Heart left ventricle (tissue), 16 donors: Measurements from ENCODE around the gene SHOX. TPM values are rescaled to one million over a fixed set of nuclear protein-coding genes. Genes with fewer than 3 reads are reported as not detected.

Experiments used
- ATAC-seq, 4 donors: fragments of 200-7000 bp; cut with Tn5 transposase; one replicate each; pipeline ENCODE4 v1.9.1; 2020 to 2022; ENCODE audit warnings: moderate library complexity in 4 of 4, mild to moderate bottlenecking in 3 of 4, moderate number of reproducible peaks in 1 of 4
- DNase-seq, 5 donors: peaks; one replicate each; pipeline ENCODE4 v3.0.0-alpha.2; 2020
- H3K27ac ChIP-seq, 12 donors: fragments of 200-600 bp; sonication (generic) in 4 of 12; one replicate each; pipeline versions ENCODE4 v1.5.0 to v1.8.0; 2016 to 2022; ENCODE audit warnings: mild to moderate bottlenecking in 2 of 12
- H3K27me3 ChIP-seq, 9 donors: fragments of 200-600 bp; sonication (generic) in 2 of 9; one replicate each; pipeline versions ENCODE4 v1.5.1 to v1.8.0; 2016 to 2022; ENCODE audit warnings: mild to moderate bottlenecking in 3 of 9
- H3K36me3 ChIP-seq, 9 donors: fragments of 200-600 bp; sonication (generic) in 2 of 9; one replicate each; pipeline versions ENCODE4 v1.5.0 to v1.8.0; 2018 to 2022; ENCODE audit warnings: mild to moderate bottlenecking in 2 of 9
- H3K4me1 ChIP-seq, 12 donors: fragments of 200-600 bp; sonication (generic) in 4 of 12; one replicate each; pipeline versions ENCODE4 v1.5.0 to v1.8.0; 2016 to 2022; ENCODE audit warnings: mild to moderate bottlenecking in 3 of 12
- H3K4me3 ChIP-seq, 12 donors: fragments of 200-600 bp; sonication (generic) in 4 of 12; one replicate each; pipeline versions ENCODE4 v1.5.0 to v1.8.0; 2017 to 2022; ENCODE audit warnings: mild to moderate bottlenecking in 9 of 12, moderate library complexity in 4 of 12
- H3K9me3 ChIP-seq, 12 donors: fragments of 200-600 bp; sonication (generic) in 4 of 12; one replicate each; pipeline versions ENCODE4 v1.5.0 to v1.8.0; 2016 to 2022; ENCODE audit warnings: mild to moderate bottlenecking in 1 of 12
- POLR2A ChIP-seq, 2 donors: fragments of 450-650 bp; IDR thresholded peaks; one replicate each; pipeline ENCODE4 v1.6.1; 2017; ENCODE audit warnings: antibody characterized with exemption in 2 of 2, mild to moderate bottlenecking in 2 of 2, moderate library complexity in 2 of 2
- WGBS, 4 donors: extraction: QIAGEN DNeasy Blood & Tissue Kit in 2 of 4; methylation state at CpG; one replicate each; pipeline versions ENCODE4 v1.1.5 to v1.1.7; 2013 to 2018; 5-methylcytosine and 5-hydroxymethylcytosine counted together
- intact Hi-C, 10 donors: fragments of 100-400 bp; cut with DNase I; formaldehyde crosslinking; loops; one replicate each; pipeline versions ENCODE4 v1.11.1 to v1.14.2; 2022
- polyA plus RNA-seq, 2 donors: library from polyadenylated mRNA; stranded (reverse); fragments of 200-250 nt; gene quantifications; one replicate each; pipeline ENCODE4 v1.2.3, GENCODE V29; 2013
- total RNA-seq, 9 donors: library from RNA; depleted of rRNA in 2 of 9; stranded (reverse); fragments of >200 nt in 2 of 9; fragmentation: NEBNext Ultra II Directional in 3 of 9; extraction: Animal tissue kit (Norgen Biotek cat#: 25700) in 3 of 9; gene quantifications; one replicate each; pipeline versions ENCODE4 v1.1.0 to v1.2.4, GENCODE V29; 2016 to 2023
- TF ChIP-seq, protein P1 (sequence below), 12 donors: fragments of 200-600 bp; sonication (generic) in 4 of 12; IDR thresholded peaks; one replicate each; pipeline versions ENCODE4 v1.5.0 to v1.8.0; 2018 to 2022; ENCODE audit warnings: antibody characterized with exemption in 12 of 12, mild to moderate bottlenecking in 5 of 12
- donor health status: ischemic (EF 13 %, LVEDD 7.1; RV severe dilation, severe dysfunction).
- donor health status: healthy with polysubstance abuse.
- donor health status: DM: no; HTN: yes; CAD: no.
- donor health status: DM: no; HTN: no; CAD: no.
- donor health status: ischemic (EF 25% LVEDD 6.9; RV normal size, moderate dysfunction).
- donor health status: ischemic (EF 25% LVEDD 5.7; RV mildly dilated, moderate dysfunction).
- donor health status: healthy.
- donor health status: DM: yes; HTN: yes; CAD: no.
- donor health status: ischemic (EF 35%, LVEDD 5.7; RV mildly dilated, moderate dysfunction).
- donor health status: nonischemic (EF 11% LVEDD 7.7; RV severe dilation, severe dysfunction).
- donor health status: DM: yes; HTN: yes; CAD: no.
- donor health status: PGD.
- donor health status: ischemic (EF 29% LVEDD 5.4; RV normal size, mild dysfunction).
- donor health status: nonischemic (EF 23%, LVEDD 6.1; RV moderate dilation, normal function).

The SHOX gene
- total and polyA plus RNA-seq, 11 donors = not detected

DNA sequence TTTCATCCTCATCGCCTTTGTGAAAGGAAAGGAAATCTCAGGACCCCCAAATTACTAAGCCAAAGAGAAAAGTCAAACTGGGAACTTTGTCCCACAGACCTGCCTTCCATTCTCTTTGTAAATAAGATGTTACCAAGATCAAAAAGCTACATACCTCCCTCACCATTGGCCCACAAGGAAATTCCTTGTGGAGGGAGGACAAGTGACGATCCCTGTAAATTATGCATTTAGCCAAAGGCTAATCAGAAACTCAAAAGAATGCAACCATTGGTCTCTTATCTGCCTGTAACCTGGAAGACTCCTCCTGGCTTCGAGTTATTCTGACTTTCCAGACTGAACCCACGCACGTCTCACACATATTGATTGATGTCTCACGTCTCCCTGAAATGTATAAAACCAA, 70.3 kb downstream of the SHOX start:
- peaks cover 0 to 29% (median 6%) of the 10 kb centered on the region in 12 donors for H3K9me3 ChIP-seq

DNA sequence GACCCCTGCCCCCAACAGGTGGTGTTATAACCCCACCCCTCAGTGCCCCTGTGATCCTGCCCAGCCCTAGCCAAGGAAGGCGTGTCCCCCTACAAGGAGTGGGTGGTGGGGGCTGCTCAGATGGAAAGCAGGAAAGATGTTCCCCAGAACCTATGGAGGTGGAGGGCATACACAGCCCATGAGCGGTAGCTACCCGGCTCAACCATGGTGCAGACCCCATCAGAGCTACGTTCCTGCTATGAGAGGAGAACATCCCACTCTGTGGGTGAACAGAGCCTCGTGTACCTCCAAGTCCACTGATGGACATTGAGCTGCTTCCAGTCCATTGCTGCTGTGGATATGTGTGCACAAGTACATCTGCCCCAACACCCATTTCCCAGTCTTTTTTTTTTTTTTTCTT, 71.1 kb downstream of the SHOX start:
- Histone ChIP-seq H3K27ac (no peak overlapping the region), H3K4me3 (no peak overlapping the region), H3K36me3 (no peaks in the 10 kb centered on the region), H3K4me1 (no peaks in the 10 kb centered on the region), H3K27me3 (no peaks in the 10 kb centered on the region), H3K9me3 (peaks cover 0 to 33% (median 5%) of the 10 kb centered on the region in 12 donors)
- intact Hi-C loops = no loop called here
- TF ChIP-seq, protein P1, sequence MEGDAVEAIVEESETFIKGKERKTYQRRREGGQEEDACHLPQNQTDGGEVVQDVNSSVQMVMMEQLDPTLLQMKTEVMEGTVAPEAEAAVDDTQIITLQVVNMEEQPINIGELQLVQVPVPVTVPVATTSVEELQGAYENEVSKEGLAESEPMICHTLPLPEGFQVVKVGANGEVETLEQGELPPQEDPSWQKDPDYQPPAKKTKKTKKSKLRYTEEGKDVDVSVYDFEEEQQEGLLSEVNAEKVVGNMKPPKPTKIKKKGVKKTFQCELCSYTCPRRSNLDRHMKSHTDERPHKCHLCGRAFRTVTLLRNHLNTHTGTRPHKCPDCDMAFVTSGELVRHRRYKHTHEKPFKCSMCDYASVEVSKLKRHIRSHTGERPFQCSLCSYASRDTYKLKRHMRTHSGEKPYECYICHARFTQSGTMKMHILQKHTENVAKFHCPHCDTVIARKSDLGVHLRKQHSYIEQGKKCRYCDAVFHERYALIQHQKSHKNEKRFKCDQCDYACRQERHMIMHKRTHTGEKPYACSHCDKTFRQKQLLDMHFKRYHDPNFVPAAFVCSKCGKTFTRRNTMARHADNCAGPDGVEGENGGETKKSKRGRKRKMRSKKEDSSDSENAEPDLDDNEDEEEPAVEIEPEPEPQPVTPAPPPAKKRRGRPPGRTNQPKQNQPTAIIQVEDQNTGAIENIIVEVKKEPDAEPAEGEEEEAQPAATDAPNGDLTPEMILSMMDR (IDR thresholded peaks at IDR 0.05) = no peak
- no peak for TF ChIP-seq POLR2A (IDR thresholded peaks at IDR 0.05)
- DNase-seq (no peak), ATAC-seq (no peak)
- 77 to 84% (median 80%) methylated on average over 3 to 5 of the region's 5 CpGs for WGBS, 4 donors

More for the DNA sequence above, 70.3 kb downstream of the SHOX start:
- 35 to 47% (median 43%) methylated on average over 6 of the region's 6 CpGs for WGBS, 4 donors
- Histone ChIP-seq H3K4me1 (no peaks in the 10 kb centered on the region), H3K36me3 (no peaks in the 10 kb centered on the region), H3K27me3 (no peaks in the 10 kb centered on the region), H3K27ac (no peak overlapping the region), H3K4me3 (no peak overlapping the region)
- TF ChIP-seq POLR2A (IDR thresholded peaks at IDR 0.05) = no peak
- TF ChIP-seq, protein P1 (IDR thresholded peaks at IDR 0.05) = no peak
- intact Hi-C loops = no loop called here
- ATAC-seq = no peak
- DNase-seq = no peak

DNA sequence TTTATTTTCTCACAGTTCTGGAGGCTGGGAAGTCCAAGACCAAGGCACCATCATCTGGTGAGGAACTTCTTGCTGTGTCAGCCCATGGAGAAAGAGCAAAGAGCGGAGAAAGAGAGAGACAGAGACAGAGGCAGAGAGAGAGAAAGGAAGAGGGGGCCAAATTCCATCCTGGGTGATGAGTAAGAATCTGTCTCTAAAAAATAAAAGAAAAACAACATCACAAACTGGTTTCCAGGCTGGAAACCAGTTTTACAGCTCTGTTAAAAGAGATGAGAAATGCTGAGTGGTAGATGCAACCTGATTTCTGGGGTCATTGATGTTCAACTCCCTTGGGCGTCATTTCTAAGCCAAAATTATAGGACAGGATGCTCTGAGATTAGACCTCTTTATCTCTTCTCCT, 72.9 kb downstream of the SHOX start:
- TF ChIP-seq POLR2A (IDR thresholded peaks at IDR 0.05) = no peak
- TF ChIP-seq, protein P1 (IDR thresholded peaks at IDR 0.05) = no peak
- 55 to 64% (median 58%) methylated on average over 2 of the region's 2 CpGs for WGBS, 4 donors

DNA sequence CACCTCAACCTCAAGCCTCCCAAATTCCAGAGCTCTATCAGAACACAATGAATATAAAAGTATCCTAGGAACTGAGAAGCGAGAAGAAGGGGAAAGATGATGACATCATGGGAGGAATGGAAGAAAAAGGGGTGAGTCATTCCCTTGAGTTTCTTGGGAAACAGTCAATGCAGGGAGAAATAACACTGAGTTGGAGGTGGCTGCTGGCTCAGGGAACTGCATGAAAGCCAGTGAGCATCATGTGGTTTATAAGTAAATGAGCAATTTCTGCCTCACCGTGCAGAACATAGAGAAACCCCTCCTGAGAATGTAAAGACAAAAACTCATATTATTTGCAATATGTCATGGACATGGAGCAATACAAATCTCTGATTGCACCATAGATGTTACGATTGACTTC, 73.3 kb downstream of the SHOX start:
- WGBS, 4 donors = 63 to 79% (median 77%) methylated on average over 3 of the region's 3 CpGs
- DNase-seq = no peak
- Histone ChIP-seq H3K4me1 (no peaks in the 10 kb centered on the region), H3K4me3 (no peak overlapping the region), H3K36me3 (no peaks in the 10 kb centered on the region), H3K27me3 (no peaks in the 10 kb centered on the region), H3K27ac (no peak overlapping the region), H3K9me3 (peaks cover 0 to 41% (median 10%) of the 10 kb centered on the region in 12 donors)
- intact Hi-C loops = no loop called here
- no peak for ATAC-seq
- no peak for TF ChIP-seq POLR2A (IDR thresholded peaks at IDR 0.05)
- TF ChIP-seq, protein P1 (IDR thresholded peaks at IDR 0.05) = no peak

More for the DNA sequence above, 72.9 kb downstream of the SHOX start:
- H3K27ac ChIP-seq = no peak overlapping the region
- no peaks in the 10 kb centered on the region for H3K27me3 ChIP-seq
- ATAC-seq (no peak), DNase-seq (no peak)
- H3K36me3 ChIP-seq = no peaks in the 10 kb centered on the region
- peaks cover 0 to 41% (median 10%) of the 10 kb centered on the region in 12 donors for H3K9me3 ChIP-seq
- H3K4me3 ChIP-seq = no peak overlapping the region
- intact Hi-C loops = no loop called here
- H3K4me1 ChIP-seq = no peaks in the 10 kb centered on the region

Other genes with a start within 250 kb of the SHOX start
- gene PPP2R3B, start 243.9 kb upstream of the SHOX start, total RNA-seq = 100 to 1,000 TPM in 8 of 9 donors, 10 to 100 TPM in 1; 98.3 to 186 (median 113) TPM
- gene PPP2R3B, start 243.9 kb upstream of the SHOX start, polyA plus RNA-seq = 100 to 1,000 TPM in 1 of 2 donors, 10 to 100 TPM in 1; 60.9 to 181 TPM